ENCODE results near the gene HES2. TPM values are rescaled to one million over a fixed set of nuclear protein-coding genes. Genes with fewer than 3 reads are reported as not detected.

HES2 gene
- total and polyA plus RNA-seq, 9 of the 15 experiments (the other 6 are each of a cell fraction or from before 2014, with no cell fraction given): 0.05 to 0.18 (median 0.07) TPM; not detected in 4

GRCh38 chr1:6392809-6393399, 26.8 kb downstream of the HES2 start (continued):
- TF ChIP-seq STAG1 (CRISPR knock-in tag; IDR thresholded peaks at IDR 0.05; ENCODE audit: borderline replicate concordance) (no peak), TCF3 (CRISPR knock-in tag; IDR thresholded peaks at IDR 0.05) (no peak), TARDBP (IDR thresholded peaks at IDR 0.05) (no peak), ZNF57 (CRISPR knock-in tag; IDR thresholded peaks at IDR 0.05) (no peak), ILK (tag; IDR thresholded peaks at IDR 0.05; ENCODE audit: borderline replicate concordance, low read depth) (no peak), RB1 (IDR thresholded peaks at IDR 0.05; ENCODE audit: low read depth) (peak; percentile 6; the same call in 1 of the 2 replicates), ZNF282 (CRISPR knock-in tag; IDR thresholded peaks at IDR 0.05) (no peak), NCOA4 (IDR thresholded peaks at IDR 0.05; ENCODE audit: partially characterized antibody) (no peak), NUFIP1 (IDR thresholded peaks at IDR 0.05; ENCODE audit: partially characterized antibody) (no peak), CEBPB (tag; IDR thresholded peaks at IDR 0.05) (no peak), PPARD (CRISPR knock-in tag; IDR thresholded peaks at IDR 0.05) (no peak), POLR2G (IDR thresholded peaks at IDR 0.05; ENCODE audit: low read depth, low read length) (peak; percentile 82), NCOA1 (IDR thresholded peaks at IDR 0.05; ENCODE audit: low read depth) (no peak), NELFE (IDR thresholded peaks at IDR 0.05; ENCODE audit: insufficient read depth, insufficient read length) (no peak), ZFP30 (CRISPR knock-in tag; IDR thresholded peaks at IDR 0.05; ENCODE audit: borderline replicate concordance) (no peak), RHOXF2B (CRISPR knock-in tag; conservative IDR thresholded peaks at IDR 0.05) (no peak), MAFF (IDR thresholded peaks at IDR 0.05; ENCODE audit: low read length) (no peak), FUS (optimal IDR thresholded peaks at IDR 0.05; ENCODE audit: low read depth, low read length) (no peak), ELF2 (CRISPR knock-in tag; IDR thresholded peaks at IDR 0.05) (no peak), THRAP3 (IDR thresholded peaks at IDR 0.05; ENCODE audit: borderline replicate concordance) (no peak), YY1 (IDR thresholded peaks at IDR 0.05; ENCODE audit: borderline replicate concordance in 1 of 3, control insufficient read depth in 1 of 3, extremely low read depth in 1 of 3, insufficient read depth in 3 of 3, insufficient read length in 1 of 3, insufficient replicate concordance in 2 of 3, low read depth in 1 of 3, low read length in 2 of 3) (peak in 1 of 3 experiments; percentile 34), ZNF75A (CRISPR knock-in tag; IDR thresholded peaks at IDR 0.05) (no peak), NR2C1 (IDR thresholded peaks at IDR 0.05) (no peak), NR2C1 (tag; IDR thresholded peaks at IDR 0.05) (no peak), MAX (CRISPR knock-in tag; IDR thresholded peaks at IDR 0.05) (no peak), CBFB (CRISPR knock-in tag; IDR thresholded peaks at IDR 0.05) (no peak), RBM14 (IDR thresholded peaks at IDR 0.05; ENCODE audit: borderline replicate concordance, insufficient read depth, low read depth, low read length) (no peak), KDM1A (IDR thresholded peaks at IDR 0.05) (no peak)
- TF ChIP-seq, protein P1, sequence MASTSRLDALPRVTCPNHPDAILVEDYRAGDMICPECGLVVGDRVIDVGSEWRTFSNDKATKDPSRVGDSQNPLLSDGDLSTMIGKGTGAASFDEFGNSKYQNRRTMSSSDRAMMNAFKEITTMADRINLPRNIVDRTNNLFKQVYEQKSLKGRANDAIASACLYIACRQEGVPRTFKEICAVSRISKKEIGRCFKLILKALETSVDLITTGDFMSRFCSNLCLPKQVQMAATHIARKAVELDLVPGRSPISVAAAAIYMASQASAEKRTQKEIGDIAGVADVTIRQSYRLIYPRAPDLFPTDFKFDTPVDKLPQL (IDR thresholded peaks at IDR 0.05; ENCODE audit: extremely low read depth, insufficient read length): no peak
- TF ChIP-seq, protein P2, sequence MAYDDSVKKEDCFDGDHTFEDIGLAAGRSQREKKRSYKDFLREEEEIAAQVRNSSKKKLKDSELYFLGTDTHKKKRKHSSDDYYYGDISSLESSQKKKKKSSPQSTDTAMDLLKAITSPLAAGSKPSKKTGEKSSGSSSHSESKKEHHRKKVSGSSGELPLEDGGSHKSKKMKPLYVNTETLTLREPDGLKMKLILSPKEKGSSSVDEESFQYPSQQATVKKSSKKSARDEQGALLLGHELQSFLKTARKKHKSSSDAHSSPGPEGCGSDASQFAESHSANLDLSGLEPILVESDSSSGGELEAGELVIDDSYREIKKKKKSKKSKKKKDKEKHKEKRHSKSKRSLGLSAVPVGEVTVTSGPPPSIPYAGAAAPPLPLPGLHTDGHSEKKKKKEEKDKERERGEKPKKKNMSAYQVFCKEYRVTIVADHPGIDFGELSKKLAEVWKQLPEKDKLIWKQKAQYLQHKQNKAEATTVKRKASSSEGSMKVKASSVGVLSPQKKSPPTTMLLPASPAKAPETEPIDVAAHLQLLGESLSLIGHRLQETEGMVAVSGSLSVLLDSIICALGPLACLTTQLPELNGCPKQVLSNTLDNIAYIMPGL (CRISPR knock-in tag; IDR thresholded peaks at IDR 0.05): peak; percentile 18; the same call in 1 of the 2 replicates

Data from K562 (cell line).